PC-9 (cell line): ENCODE data around the gene PFKM. TPM values are rescaled to one million over a fixed set of nuclear protein-coding genes. Genes with fewer than 3 reads are reported as not detected.

Source experiments
- Bru-seq: library from RNA; stranded (reverse); fragments of 400-500 nt; gene quantifications from one replicate; lab custom pipeline; 2021; lab: Mats Ljungman, UMichigan
- BruChase-seq, 2 experiments: library from RNA; stranded (reverse); fragments of 400-500 nt; gene quantifications; one replicate each; lab custom pipeline; 2021; lab: Mats Ljungman, UMichigan
- BruUV-seq: library from RNA; stranded (reverse); fragments of 400-500 nt; replicated peaks from 2 replicates; lab custom pipeline; 2021; lab: Mats Ljungman, UMichigan
- CTCF ChIA-PET: fragments of 300-600 bp; sonication (Branson Sonifier 250); formaldehyde crosslinking; loops from one replicate; lab custom pipeline; 2022; ENCODE audit warnings: antibody characterized with exemption; lab: Charles Lee
- POLR2A ChIA-PET: fragments of 300-600 bp; sonication (Branson Sonifier 250); formaldehyde crosslinking; loops from one replicate; lab custom pipeline; 2022; ENCODE audit warnings: antibody characterized with exemption; ENCODE audit not compliant: unreplicated experiment; lab: Charles Lee
- DNase-seq, 2 experiments: peaks; one replicate each; pipeline versions ENCODE4 v3.0.0 to v3.0.0-alpha.2; 2015 to 2022; ENCODE audit warnings: mixed read lengths in 1 of 2
- H2AFZ ChIP-seq: fragments of 200-600 bp; sonication (generic); 2 replicates; pipeline ENCODE4 v1.8.1; 2017; ENCODE audit warnings: antibody characterized with exemption
- H3F3A ChIP-seq: fragments of 200-600 bp; sonication (generic); 2 replicates; pipeline ENCODE4 v1.8.1; 2017; ENCODE audit warnings: antibody characterized with exemption, mild to moderate bottlenecking, low read depth; ENCODE audit not compliant: insufficient read depth
- H3K27ac ChIP-seq: fragments of 200-600 bp; sonication (generic); 2 replicates; pipeline ENCODE4 v1.6.1; 2016; ENCODE audit warnings: mixed run types
- H3K27me3 ChIP-seq: fragments of 200-600 bp; sonication (generic); 2 replicates; pipeline ENCODE4 v1.6.1; 2016; ENCODE audit warnings: low read depth, mixed run types; ENCODE audit not compliant: insufficient read depth
- H3K36me3 ChIP-seq: fragments of 200-600 bp; sonication (generic); 2 replicates; pipeline ENCODE4 v1.6.1; 2016; ENCODE audit warnings: low read depth, mixed run types
- H3K4me1 ChIP-seq: fragments of 200-600 bp; sonication (generic); replicated peaks from 2 replicates; pipeline ENCODE4 v1.6.1; 2016; ENCODE audit warnings: mixed run types; ENCODE audit not compliant: insufficient read depth
- H3K4me2 ChIP-seq: fragments of 200-600 bp; sonication (generic); 2 replicates; pipeline ENCODE4 v1.6.1; 2017; ENCODE audit warnings: mixed run types
- H3K4me3 ChIP-seq: fragments of 200-600 bp; sonication (generic); 2 replicates; pipeline ENCODE4 v1.6.1; 2016; ENCODE audit warnings: mixed run types
- H3K79me2 ChIP-seq: fragments of 200-600 bp; sonication (generic); 2 replicates; pipeline ENCODE4 v1.6.1; 2017; ENCODE audit warnings: low read depth, mixed run types
- H3K9me2 ChIP-seq: fragments of 200-600 bp; sonication (generic); 2 replicates; pipeline ENCODE4 v1.8.1; 2017; ENCODE audit warnings: mild to moderate bottlenecking; ENCODE audit not compliant: insufficient read depth
- H3K9me3 ChIP-seq: fragments of 200-600 bp; sonication (generic); 2 replicates; pipeline ENCODE4 v1.8.1; 2016; ENCODE audit warnings: low read depth; ENCODE audit not compliant: insufficient read depth
- H4K20me1 ChIP-seq: fragments of 200-600 bp; sonication (generic); 2 replicates; pipeline ENCODE4 v1.8.1; 2017; ENCODE audit not compliant: insufficient read depth
- EZH2 ChIP-seq: fragments of 200-600 bp; sonication (generic); IDR thresholded peaks from 2 replicates; pipeline ENCODE4 v1.8.0; 2017; ENCODE audit warnings: antibody characterized with exemption, low read depth
- intact Hi-C: fragments of 100-400 bp; cut with micrococcal nuclease; formaldehyde crosslinking; loops from one replicate; pipeline ENCODE4 v1.10.0; 2022; ENCODE audit not compliant: unreplicated experiment
- long read RNA-seq: library from polyadenylated mRNA; stranded (forward); transcript quantifications from one replicate; pipeline ENCODE4 v2.0.0, GENCODE V29; 2022
- total RNA-seq: library from RNA; stranded (reverse); gene quantifications from 2 replicates; pipeline ENCODE4 v1.2.3, GENCODE V29; 2021
- TF ChIP-seq, protein P1 (sequence below): fragments of 200-600 bp; sonication (generic); conservative IDR thresholded peaks from 2 replicates; pipeline ENCODE4 v1.6.1; 2017; ENCODE audit warnings: mixed run types, antibody characterized with exemption, mild to moderate bottlenecking, moderate library complexity

PFKM gene
- total RNA-seq (63.2 and 67.6 TPM in 2 replicates), Bru-seq, nascent RNA (percentile 57 among the genes with signal in this experiment), BruChase-seq, experiment 1, labeled RNA remaining after a 2-hour chase (percentile 56 among the genes with signal in this experiment), BruChase-seq, experiment 2, labeled RNA remaining after a 6-hour chase (percentile 64 among the genes with signal in this experiment)
- long read RNA-seq, transcript PFKM-203 (23 exons, 3,224 nt): major isoform, 25 of 62 reads
- long read RNA-seq, partial matches to known transcripts: 7 of 62 reads
- long read RNA-seq, other reads (novel, unspliced or antisense): 24 of 62 reads

DNA sequence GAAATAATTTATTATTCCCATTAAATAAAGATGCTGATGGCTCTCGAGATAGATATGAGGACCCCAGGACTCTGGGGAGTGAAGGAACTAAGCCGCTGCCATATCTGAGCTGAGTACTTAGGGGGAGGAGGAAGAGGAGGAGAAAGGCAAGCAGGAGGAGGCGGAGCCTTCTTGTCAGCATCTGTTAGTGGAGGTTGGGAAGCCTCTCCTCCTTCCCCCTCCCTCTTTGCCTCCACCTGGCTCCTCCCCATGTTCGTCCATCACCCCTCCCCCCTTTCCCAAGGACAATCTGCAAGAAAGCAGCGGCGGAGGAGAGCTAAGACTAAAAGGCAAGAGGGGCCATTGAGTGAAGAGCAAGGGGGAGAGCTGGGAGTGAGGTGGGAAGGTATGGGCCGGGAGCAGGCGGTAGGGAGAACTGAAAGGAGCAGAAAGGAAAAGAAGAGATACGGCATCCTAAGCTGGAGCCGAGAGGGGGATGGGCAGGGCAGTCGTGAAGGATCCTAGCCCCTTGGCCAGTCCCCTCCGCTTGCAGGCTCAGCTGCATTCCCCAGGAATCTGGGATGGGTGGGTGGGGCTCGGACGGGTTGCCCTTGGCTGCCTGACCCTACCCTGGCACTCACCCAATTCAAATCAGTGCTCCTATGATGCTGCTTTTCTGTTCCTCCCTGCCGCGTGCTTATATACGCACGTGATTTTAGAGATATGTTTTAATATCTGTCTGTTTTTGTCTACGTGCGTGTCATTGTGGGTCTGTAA lies at the start of gene PFKM:
Gene PFKM (plus strand): TSS at position 287 of the 756 bp plus-strand sequence. CDS start 3,411 bp downstream, outside the sequence.
- no peaks in the 10 kb centered on the region for H3K36me3 ChIP-seq
- ChIA-PET POLR2A (interaction anchor here (0.6 to 1.2 kb wide), 4 partner anchors 14 to 281 kb away, joined by 4 to 7 read pairs (median 6); no protein-coding TSS in a partner anchor), CTCF (interaction anchor here (0.6 kb wide), 1 partner anchor 57 kb away, joined by 5 read pairs; no protein-coding TSS in a partner anchor)
- H3K9me2 ChIP-seq: no peaks in the 10 kb centered on the region
- DNase-seq: peak; percentile 70 to 80
- intact Hi-C loops: no loop called here
- no peaks in the 10 kb centered on the region; the same call in 1 of the 2 replicates for H4K20me1 ChIP-seq
- TF ChIP-seq, protein P1, sequence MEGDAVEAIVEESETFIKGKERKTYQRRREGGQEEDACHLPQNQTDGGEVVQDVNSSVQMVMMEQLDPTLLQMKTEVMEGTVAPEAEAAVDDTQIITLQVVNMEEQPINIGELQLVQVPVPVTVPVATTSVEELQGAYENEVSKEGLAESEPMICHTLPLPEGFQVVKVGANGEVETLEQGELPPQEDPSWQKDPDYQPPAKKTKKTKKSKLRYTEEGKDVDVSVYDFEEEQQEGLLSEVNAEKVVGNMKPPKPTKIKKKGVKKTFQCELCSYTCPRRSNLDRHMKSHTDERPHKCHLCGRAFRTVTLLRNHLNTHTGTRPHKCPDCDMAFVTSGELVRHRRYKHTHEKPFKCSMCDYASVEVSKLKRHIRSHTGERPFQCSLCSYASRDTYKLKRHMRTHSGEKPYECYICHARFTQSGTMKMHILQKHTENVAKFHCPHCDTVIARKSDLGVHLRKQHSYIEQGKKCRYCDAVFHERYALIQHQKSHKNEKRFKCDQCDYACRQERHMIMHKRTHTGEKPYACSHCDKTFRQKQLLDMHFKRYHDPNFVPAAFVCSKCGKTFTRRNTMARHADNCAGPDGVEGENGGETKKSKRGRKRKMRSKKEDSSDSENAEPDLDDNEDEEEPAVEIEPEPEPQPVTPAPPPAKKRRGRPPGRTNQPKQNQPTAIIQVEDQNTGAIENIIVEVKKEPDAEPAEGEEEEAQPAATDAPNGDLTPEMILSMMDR: no peak
- TF ChIP-seq EZH2: no peak
- no peaks in the 10 kb centered on the region for H3K9me3 ChIP-seq
- no peaks in the 10 kb centered on the region for H3K27me3 ChIP-seq
- BruUV-seq: no TSS peak
- H3K4me2 ChIP-seq: peak within 1 kb of the TSS; percentile 90
- H3K27ac ChIP-seq: 0 out of 2 replicates have a peak within 1 kb of the TSS, but pooled peaks have one; percentile 20
- H3K79me2 ChIP-seq: peaks cover 19% of the 10 kb centered on the region
- peaks cover 18% of the 10 kb centered on the region for H3K4me1 ChIP-seq
- peak within 1 kb of the TSS; percentile 78 for H3K4me3 ChIP-seq
- H3F3A ChIP-seq: peaks cover 13% of the 10 kb centered on the region; the same call in 1 of the 2 replicates
- H2AFZ ChIP-seq: peak within 1 kb of the TSS; percentile 85

DNA sequence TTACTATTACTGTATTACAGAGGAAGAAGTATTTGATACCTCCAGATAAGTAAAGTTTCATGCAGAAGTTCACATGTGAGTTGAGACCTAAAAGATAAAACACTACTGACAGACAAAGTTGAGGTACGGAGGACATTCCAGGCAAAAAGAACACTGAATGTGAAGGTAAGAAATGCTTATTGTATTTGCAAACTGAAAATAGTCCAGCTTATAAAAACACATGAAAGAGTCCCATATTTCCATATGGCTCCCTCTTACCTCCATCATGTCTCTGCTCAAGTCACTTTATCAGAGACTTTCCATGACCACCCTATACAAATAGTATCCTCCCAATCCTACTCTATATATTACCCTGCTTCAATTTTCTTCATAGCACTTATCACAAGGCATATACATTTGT lies 49.1 kb upstream of the PFKM start:
- no peaks in the 10 kb centered on the region for H3K9me3 ChIP-seq
- no peak overlapping the region for H3K4me2 ChIP-seq
- H2AFZ ChIP-seq: no peak overlapping the region
- no peaks in the 10 kb centered on the region for H4K20me1 ChIP-seq
- intact Hi-C loops: no loop called here
- DNase-seq: no peak
- no peaks in the 10 kb centered on the region for H3K79me2 ChIP-seq
- peaks cover 34% of the 10 kb centered on the region for H3K36me3 ChIP-seq
- H3K27ac ChIP-seq: no peak overlapping the region
- no peaks in the 10 kb centered on the region for H3K4me1 ChIP-seq
- no TSS peak for BruUV-seq
- 0 out of 2 replicates have a peak, but pooled peaks cover 2% of the 10 kb centered on the region for H3F3A ChIP-seq
- TF ChIP-seq, protein P1: no peak
- TF ChIP-seq EZH2: no peak
- no peaks in the 10 kb centered on the region for H3K27me3 ChIP-seq
- CTCF ChIA-PET: no interaction called here
- no peak overlapping the region for H3K4me3 ChIP-seq
- POLR2A ChIA-PET: no interaction called here
- no peaks in the 10 kb centered on the region for H3K9me2 ChIP-seq

DNA sequence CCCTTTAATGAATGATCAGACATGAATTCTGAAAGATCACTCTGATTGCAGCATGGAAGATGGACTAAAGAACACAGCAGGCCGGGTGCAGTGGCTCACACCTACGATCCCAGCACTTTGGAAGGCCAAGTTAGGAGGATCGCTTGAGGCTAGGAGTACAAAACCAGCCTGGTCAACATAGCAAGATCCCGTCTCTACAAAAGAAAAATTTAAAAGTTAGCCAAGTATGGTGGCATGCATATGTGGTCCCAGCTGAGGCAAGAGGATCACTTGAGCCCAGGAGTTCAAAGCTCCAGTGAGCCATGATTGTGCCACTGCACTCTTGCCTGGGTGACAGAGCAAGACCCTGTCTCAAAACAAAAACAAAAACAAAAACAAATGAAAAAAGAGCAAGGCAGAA lies 48.4 kb upstream of the PFKM start:
- no peaks in the 10 kb centered on the region for H3K9me2 ChIP-seq
- H3K4me3 ChIP-seq: no peak overlapping the region
- H2AFZ ChIP-seq: no peak overlapping the region
- no peaks in the 10 kb centered on the region for H3K27me3 ChIP-seq
- ChIA-PET POLR2A (no interaction called here), CTCF (no interaction called here)
- DNase-seq: no peak
- no peaks in the 10 kb centered on the region for H3K79me2 ChIP-seq
- BruUV-seq: no TSS peak
- H4K20me1 ChIP-seq: no peaks in the 10 kb centered on the region
- no peak overlapping the region for H3K27ac ChIP-seq
- no peak overlapping the region for H3K4me2 ChIP-seq
- 0 out of 2 replicates have a peak, but pooled peaks cover 2% of the 10 kb centered on the region for H3F3A ChIP-seq
- intact Hi-C loops: no loop called here
- H3K4me1 ChIP-seq: no peaks in the 10 kb centered on the region
- peaks cover 34% of the 10 kb centered on the region for H3K36me3 ChIP-seq
- TF ChIP-seq, protein P1: no peak
- no peak for TF ChIP-seq EZH2
- no peaks in the 10 kb centered on the region for H3K9me3 ChIP-seq
